SK-N-MC (cell line): ENCODE results near the gene CAV3.

ENCODE experiments used
- EZH2 ChIP-seq: fragments of 200-600 bp; sonication (generic); IDR thresholded peaks from one replicate; pipeline ENCODE4 v1.6.1; 2017; ENCODE audit warnings: antibody characterized with exemption
- POLR2AphosphoS5 ChIP-seq: IDR thresholded peaks from 2 replicates; pipeline ENCODE4 v1.6.1; 2012; ENCODE audit warnings: mild to moderate bottlenecking, low read depth, low read length, borderline replicate concordance

DNA sequence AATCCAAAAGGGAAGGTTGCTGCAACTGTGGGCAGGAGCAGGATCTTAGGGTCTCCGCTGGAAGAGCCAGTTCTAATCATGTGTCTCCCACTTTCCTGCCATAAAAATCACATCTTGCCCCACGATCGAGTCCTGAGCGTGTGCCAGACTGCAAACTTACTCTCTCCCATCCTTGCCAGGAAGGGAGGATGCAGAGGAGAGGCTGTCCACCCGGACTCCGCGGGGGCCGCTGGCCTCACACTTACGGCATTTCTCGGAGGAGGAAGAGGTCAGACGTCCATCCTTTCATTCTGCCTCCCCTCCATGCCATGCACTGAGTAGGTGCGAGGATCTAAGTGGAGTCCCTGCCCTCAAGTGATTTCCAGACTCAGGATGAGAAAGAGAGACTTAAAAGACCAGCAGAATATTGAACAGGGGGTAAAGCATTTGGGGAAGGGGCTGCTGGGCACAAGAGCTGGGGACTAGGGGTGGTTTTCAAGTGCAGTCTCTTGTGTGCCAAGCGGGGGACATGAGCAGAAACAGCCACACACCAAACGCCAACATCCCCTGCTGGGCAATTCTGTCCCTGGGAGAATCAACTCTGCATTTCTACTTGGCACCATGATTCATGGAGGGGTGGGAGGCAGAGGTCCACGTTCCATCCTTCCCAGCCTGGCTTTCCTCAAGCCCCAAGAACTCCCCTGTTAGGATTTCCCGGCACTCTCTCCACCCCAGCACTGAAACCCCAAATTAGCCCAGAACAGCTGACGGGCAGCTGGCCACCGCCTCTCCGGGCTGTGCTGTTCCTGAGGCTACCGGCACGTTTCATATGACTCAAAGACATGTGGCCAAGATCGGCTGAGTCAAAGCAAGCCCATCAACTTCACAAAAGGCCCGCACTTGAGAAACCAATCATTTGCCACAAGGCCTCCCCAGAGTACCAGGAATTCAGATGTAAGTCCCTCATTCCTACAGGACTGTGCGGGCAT lies 24.2 kb downstream of the CAV3 start:
- TF ChIP-seq POLR2AphosphoS5 (no peak), EZH2 (no peak)
